Liver (tissue), 3 donors: ENCODE results near the gene GSK3B.

Experiments
- ATF3 ChIP-seq: IDR thresholded peaks from 2 replicates; pipeline ENCODE4 v1.6.1; 2016; ENCODE audit warnings: antibody characterized with exemption
- CTCF ChIP-seq: fragments of 150-350 bp; IDR thresholded peaks from 2 replicates; pipeline ENCODE4 v1.5.1; 2017; ENCODE audit warnings: improper control_type of control experiment, low read depth, low read length; ENCODE audit not compliant: missing input control
- EGR1 ChIP-seq, 2 donors: IDR thresholded peaks; 2 replicates each; pipeline ENCODE4 v1.6.1; 2016 to 2018; ENCODE audit warnings: antibody characterized with exemption in 2 of 2, low read depth in 2 of 2
- GABPA ChIP-seq, 2 donors: IDR thresholded peaks in 1 of 2; conservative IDR thresholded peaks in 1 of 2; 2 replicates each; pipeline ENCODE4 v1.6.1; 2016; ENCODE audit warnings: antibody characterized with exemption in 2 of 2, mild to moderate bottlenecking in 1 of 2, moderate library complexity in 1 of 2
- HNF4G ChIP-seq: IDR thresholded peaks from 2 replicates; pipeline ENCODE4 v1.6.1; 2016; ENCODE audit warnings: antibody characterized with exemption
- JUND ChIP-seq, 2 donors: IDR thresholded peaks; 2 replicates each; pipeline ENCODE4 v1.6.1; 2016; ENCODE audit warnings: antibody characterized with exemption in 2 of 2
- MAX ChIP-seq: IDR thresholded peaks from 2 replicates; pipeline ENCODE4 v1.6.1; 2016; ENCODE audit warnings: antibody characterized with exemption
- RAD21 ChIP-seq, 2 donors: IDR thresholded peaks; 2 replicates each; pipeline ENCODE4 v1.6.1; 2016; ENCODE audit warnings: antibody characterized with exemption in 2 of 2, mild to moderate bottlenecking in 2 of 2
- REST ChIP-seq: IDR thresholded peaks from 2 replicates; pipeline ENCODE4 v1.6.1; 2016; ENCODE audit warnings: antibody characterized with exemption, mild to moderate bottlenecking
- SP1 ChIP-seq: IDR thresholded peaks from 2 replicates; pipeline ENCODE4 v1.6.1; 2018; ENCODE audit warnings: antibody characterized with exemption, mild to moderate bottlenecking
- TAF1 ChIP-seq: conservative IDR thresholded peaks from 2 replicates; pipeline ENCODE4 v1.6.1; 2016; ENCODE audit warnings: antibody characterized with exemption, mild to moderate bottlenecking
- YY1 ChIP-seq: IDR thresholded peaks from 2 replicates; pipeline ENCODE4 v1.6.1; 2016; ENCODE audit warnings: antibody characterized with exemption, mild to moderate bottlenecking
- ZBTB33 ChIP-seq: IDR thresholded peaks from 2 replicates; pipeline ENCODE4 v1.6.1; 2016; ENCODE audit warnings: antibody characterized with exemption
- donor health status: healthy.
- donor health status: healthy.

- no peak for TF ChIP-seq MAX
- no peak for TF ChIP-seq CTCF
- TF ChIP-seq TAF1, result no peak
- no peak for TF ChIP-seq REST
- no peak for TF ChIP-seq JUND (IDR thresholded peaks at IDR 0.05)
- no peak for TF ChIP-seq GABPA (IDR thresholded peaks at IDR 0.05 in 1 of 2, conservative IDR thresholded peaks at IDR 0.05 in 1 of 2)
- no peak for TF ChIP-seq ZBTB33
- no peak for TF ChIP-seq HNF4G
- no peak for TF ChIP-seq RAD21 (IDR thresholded peaks at IDR 0.05)
- no peak for TF ChIP-seq EGR1 (IDR thresholded peaks at IDR 0.05; ENCODE audit: low read depth in 2 of 2)
- TF ChIP-seq YY1, result no peak
- TF ChIP-seq ATF3, result no peak
- no peak for TF ChIP-seq SP1
Observed at GRCh38 chr3:120052225-120052624, 42.0 kb downstream of the GSK3B start.
